GM18873 (cell line): ENCODE results near the gene CUTC.

Source experiments
- ATAC-seq: cut with Tn5 transposase; IDR thresholded peaks from one replicate; pipeline ENCODE4 v1.9.1; 2021; ENCODE audit warnings: mild to moderate bottlenecking, moderate library complexity, moderate number of reproducible peaks; ENCODE audit not compliant: unreplicated experiment, low FRiP score

Gene CUTC

DNA sequence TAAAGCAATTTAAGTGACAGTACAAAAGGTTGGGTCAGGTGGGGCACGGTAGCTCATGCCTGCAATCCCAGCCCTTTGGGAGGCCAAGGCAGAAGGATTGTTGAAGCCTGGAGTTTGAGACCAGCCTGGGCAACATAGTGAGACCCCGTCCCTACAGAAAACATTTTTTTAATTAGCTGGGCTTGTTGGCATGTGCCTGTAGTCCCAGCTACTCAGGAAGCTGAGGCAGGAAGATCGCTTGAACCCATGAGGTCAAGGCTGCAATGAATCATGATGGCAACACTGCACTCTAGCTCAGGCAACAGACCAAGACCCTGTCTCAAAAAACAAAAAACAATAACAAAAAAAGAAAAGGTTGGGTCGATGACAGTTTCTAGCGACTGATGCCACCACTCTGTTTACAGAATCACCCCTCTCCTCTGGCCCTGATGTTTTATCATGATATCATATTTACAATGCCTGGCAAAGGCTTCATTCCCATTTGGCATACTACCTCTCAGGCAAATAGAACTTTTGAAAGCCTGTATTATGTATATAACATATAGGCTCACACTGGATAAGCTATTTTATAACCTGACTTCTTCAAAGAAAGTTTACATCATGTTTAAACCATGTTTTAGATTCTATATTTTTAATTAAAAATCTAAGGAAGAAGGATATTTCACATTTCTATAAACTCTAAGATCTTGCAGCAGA lies 49.8 kb downstream of the CUTC start:
- no peak for ATAC-seq

DNA sequence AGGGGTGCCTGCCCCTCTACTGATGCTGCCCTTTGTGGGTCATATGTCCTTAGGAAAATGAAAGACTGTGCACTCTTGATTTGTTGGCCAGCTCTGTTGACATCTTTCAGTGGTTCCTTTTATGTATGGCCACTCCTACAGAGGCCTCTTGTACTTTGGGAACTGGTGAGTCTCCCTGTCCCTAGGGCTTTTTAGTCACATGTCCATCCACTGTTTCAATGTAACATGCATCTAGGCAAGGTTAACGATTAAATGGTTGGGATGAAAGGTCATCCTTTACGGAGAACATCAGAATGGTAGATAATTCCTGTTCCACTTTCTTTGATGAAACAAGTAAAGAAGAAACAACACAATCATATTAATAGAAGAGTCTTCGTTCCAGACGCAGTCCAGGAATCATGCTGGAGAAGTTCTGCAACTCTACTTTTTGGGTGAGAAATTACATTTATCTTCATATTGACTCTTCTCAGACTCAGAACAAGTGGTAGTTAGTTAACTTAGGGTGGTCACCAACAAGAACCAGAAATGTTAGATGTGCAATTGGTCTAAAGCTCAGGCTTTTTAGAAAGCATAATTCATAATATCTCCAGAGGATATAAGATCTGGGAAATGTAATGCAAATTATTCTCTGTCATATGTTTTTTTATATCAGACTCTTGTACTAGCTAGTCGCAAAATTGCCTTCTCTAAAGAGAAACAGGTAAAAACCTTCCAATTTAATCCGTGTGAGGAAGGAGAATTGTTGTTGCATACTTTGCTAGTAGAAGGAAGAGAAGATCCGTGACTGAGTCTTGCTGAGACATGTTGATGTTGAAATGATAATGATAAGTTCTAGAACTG lies 50.6 kb downstream of the CUTC start, which contains the start of gene ABCC2:
Gene ABCC2 (plus strand): TSS at position 194 of the 840 bp plus-strand sequence. CDS start 205 bp downstream, at position 399.
- ATAC-seq: no peak

DNA sequence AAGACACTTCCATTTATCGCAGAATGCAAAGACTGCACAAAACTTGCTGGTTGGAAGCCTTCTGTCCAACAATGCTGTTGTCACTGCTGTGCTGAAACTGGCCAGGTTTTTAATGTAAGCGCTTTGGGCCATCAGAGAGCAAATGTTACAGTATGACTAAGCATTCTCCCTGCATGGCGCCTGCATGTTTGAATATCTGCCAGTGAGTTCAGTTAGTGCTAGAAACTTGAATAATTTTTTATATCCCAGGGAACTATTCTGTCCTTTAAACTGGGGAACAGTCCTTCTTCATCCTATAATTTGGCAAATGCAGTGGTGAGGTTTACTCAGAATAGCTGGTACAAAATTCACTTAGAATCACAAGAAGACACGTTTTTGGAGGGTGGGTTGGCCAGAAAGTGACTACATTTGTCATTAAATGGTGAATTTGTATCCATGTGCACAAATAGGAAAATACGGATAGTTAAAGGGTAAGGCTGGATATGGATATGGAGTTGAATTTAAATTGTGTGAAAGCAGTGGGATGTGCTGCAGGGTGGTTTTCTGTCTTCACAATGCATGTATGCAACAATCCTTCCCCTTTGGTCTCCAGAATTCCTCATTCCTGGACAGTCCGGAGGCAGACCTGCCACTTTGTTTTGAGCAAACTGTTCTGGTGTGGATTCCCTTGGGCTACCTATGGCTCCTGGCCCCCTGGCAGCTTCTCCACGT lies 52.1 kb downstream of the CUTC start:
- no peak for ATAC-seq

DNA sequence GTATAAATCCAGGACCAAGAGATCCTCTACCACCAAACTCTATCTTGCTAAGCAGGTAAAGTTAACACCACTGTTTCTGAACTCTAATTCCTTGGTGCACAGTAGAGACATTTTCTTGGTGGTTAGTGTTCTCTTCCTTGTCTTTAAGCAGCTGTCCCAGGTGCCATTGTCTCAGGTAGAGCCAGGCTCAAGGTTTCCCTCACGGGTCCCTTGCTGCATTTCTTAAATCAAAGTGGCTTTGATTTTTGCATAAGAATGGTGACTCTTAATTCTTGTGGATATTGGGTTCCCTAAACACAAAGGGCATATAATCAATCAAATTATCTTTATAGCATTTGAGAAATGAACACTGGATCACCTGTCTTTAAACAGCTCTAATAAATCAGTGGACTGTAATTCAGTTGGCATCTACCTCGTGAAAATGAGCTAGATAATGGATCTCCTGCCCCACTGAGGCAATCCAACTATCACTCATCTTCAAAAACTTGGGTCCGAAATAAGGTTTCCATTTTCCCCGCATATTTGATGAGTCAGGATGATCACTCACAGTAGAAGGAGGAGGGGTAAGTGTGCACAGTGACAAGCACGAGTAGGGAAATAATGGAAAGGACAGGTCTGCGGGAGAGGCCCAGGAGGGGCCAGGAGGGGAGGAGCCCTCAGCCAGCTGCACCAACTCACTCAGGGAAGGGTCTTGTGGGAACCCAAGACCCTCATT lies 52.9 kb downstream of the CUTC start:
- no peak for ATAC-seq

DNA sequence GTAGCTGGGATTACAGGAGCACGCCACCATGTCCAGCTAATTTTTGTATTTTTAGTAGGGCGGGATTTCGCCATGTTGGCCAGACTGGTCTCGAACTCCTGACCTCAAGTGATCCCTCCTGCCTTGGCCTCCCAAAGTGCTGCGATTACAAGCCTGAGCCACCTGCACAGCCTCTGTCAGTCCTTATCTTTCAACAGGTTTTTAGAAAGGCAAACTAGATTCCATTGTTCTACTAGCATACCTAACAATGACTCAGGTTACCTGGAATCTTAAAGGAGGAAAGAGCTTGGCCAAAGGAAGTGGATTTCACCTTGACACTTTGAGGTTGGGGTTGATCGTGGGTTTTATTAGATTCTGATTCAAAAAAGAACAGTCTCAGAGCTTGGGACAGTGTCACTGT lies 53.6 kb downstream of the CUTC start:
- no peak for ATAC-seq

DNA sequence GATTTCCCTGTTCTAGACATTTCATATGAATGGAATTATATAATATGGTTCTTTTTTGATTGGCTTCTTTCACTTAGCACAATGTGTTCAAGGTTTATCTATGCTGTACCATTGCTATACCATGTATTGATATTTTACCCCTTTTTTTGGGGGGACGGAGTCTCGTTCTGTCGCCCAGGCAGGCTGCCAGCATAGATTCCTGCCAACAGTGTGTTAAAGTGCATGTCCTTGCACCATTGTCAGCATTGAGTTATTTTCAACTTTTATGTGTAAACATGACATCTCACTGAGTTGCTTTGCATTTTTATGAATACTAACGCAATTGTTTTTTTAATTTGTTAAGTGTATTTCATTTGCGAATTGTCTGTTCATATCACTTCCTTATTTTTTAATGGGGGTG lies 55.3 kb downstream of the CUTC start:
- ATAC-seq: no peak

DNA sequence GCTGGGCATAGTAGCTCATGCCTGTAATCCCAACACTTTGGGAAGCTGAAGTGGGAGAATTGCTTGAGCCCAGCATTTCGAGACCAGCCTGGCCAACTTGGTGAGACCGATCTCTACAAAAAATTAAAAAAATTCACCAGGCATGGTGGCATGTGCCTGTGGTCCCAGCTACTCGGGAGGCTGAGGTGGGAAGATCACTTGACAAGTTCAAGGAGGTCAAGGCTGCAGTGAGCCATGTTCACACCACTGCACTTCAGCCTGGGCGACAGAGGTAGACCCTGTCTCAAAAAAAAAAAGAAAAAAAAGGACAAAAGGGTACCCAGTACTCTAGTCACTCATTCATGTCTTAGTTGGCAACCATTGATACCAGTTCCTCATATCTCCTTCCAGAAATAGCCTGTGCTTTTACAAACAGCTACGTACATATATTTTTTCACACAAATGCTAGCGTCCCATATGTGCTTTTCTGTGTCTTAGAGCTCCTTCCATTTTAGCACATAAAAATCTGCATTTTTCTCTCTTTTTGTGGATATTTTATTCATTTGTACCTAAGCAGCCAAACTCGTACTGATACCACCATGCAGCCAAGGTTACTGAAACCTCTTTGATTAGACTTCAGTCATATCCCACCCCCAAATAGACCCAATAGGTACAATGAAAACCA lies 55.9 kb downstream of the CUTC start:
- ATAC-seq: no peak

DNA sequence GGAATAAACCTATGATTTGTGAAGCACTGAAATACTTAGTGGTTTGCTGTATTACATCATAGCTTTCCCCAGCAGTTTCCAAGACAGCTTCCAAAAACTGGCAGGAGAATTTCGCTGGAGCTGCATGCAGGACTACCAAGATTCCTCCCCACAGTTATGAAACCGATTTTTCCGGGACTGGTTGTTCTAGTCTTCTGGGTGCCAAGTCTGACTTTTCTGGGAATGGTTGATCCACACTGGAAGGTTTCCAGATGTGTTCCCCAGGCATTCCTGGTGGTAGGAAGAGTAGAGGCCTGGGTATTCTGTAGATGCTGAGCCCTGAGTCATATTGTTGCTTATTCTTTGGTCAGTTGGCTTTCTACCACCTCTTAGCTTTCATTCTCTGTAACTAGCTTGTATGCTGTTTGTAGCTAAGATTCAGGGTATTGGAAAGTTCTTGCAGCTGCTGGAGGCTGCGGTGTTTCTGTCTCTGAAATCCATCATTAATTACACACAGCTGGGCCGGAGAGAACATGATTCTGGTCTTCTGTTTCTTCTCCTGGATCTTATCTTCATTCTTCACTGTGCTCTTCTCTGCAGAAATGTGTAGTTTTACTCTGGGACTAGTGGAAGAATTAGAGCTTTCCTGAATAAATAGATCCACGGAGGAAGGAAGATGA lies 56.7 kb downstream of the CUTC start:
- ATAC-seq: no peak

DNA sequence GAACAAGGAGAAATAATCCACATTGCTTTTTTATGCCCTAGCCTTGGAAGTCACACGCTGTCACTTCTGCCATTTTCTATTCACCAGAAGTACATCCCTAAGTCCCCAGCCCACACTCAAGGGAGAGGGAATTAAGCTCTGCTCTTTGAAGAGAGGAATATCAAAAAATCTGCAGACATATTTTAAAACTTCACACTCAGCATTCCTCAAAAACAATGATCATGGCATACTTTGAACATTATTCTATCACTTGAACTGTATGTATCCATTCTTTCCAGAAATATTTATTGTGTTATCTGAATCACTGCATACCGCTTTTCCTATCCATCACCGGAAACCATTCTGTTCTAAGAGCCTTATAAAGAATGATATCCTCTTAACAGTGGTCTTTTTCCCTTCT lies 59.8 kb downstream of the CUTC start:
- ATAC-seq: no peak

DNA sequence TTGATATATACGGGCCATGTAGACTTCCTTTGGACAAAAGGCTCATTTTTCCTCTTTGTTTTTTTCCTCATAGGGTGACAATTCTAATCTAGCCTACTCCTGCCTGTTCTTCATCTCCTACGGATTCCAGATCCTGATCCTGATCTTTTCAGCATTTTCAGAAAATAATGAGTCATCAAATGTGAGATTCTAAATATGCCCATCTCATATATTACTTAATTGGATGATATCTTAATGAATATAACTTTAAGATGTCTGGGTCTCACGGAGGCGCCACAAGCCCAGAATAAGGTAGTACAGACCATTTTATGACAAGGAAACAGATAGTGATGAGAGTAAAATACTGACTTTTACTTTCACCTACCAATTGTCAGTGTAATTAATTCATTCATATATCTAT lies 61.8 kb downstream of the CUTC start:
- no peak for ATAC-seq

DNA sequence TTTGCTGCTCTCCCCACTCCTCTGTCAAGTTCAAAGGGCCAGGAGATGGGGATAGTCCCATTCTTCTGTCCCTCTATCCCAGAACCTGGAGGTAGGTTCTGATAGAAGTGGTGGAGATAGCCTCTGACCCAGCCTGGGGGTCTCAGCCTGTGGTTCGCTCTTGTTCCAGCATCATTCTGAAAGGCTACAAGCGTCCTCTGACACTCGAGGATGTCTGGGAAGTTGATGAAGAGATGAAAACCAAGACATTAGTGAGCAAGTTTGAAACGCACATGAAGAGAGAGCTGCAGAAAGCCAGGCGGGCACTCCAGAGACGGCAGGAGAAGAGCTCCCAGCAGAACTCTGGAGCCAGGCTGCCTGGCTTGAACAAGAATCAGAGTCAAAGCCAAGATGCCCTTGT lies 64.9 kb downstream of the CUTC start:
- no peak for ATAC-seq

DNA sequence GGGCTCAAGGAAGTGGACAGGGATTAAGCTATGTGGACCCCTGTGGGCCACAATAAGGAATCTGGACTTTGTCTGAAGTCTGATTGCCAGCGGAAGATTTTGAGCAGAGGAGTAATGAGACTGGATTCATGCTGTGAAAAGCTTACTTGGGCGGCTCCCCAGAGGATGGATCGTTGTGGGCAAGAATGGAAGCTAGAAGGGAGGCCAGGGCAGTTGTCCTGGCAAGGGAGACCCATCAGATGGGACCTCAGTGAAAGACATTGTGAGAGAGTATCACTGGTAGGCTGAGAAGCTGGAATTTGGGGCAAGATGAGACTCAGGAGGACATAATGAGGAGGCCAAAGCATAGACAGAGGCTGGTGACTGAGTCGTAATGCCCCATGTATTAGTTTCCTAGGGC lies 66.0 kb downstream of the CUTC start:
- no peak for ATAC-seq

DNA sequence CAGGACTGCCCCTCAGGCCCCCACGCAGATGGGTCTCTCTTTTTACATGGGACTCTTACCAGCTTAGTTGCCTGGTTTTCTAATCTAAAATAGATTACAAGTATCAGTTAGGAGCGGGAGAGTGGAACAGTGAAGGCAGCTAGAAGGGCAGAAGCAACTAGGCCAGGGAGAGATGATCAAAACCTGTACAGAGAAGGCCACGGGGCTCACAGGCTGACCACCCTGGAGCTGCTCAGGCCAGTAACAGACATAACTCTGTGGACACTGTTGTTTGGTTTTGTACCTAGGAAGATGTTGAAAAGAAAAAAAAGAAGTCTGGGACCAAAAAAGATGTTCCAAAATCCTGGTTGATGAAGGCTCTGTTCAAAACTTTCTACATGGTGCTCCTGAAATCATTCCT lies 66.9 kb downstream of the CUTC start:
- no peak for ATAC-seq

DNA sequence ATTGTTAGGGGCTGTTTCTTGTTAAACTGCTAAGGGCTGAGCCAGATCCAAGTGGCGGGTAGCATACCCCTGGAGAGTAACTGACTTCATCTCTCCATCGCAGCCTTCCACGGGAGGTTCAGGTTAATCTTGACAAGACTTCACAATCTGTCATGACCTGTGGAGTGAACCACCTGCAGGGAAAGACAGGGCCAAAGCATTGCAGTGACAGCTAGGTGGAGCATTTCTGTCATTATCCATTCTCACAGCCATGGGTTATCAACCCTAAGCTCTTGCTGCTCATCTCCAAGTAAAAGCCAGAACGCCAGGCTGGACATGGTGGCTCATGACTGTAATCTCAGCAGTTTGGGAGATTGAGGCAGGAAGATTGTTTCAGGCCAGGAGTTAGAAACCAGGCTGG lies 67.6 kb downstream of the CUTC start:
- ATAC-seq: no peak

DNA sequence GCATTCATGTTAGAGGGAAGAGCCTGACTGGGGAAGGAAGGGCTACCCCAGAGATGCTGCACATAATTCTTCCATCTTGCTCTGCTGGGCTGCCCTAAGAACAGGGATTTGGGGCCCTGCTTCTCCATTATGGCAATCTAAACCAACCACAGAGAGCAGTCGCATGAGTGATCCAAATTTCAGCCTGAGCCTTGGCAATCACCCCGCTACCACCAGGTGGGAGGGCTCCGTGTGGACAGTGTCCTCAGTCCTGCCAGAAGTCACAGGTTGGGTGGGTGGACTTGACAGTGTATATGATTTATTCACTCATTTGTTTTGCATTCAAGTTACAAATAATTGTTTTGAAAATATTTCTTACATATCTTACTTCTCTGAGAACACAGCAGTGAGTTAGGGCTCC lies 72.4 kb downstream of the CUTC start:
- no peak for ATAC-seq

DNA sequence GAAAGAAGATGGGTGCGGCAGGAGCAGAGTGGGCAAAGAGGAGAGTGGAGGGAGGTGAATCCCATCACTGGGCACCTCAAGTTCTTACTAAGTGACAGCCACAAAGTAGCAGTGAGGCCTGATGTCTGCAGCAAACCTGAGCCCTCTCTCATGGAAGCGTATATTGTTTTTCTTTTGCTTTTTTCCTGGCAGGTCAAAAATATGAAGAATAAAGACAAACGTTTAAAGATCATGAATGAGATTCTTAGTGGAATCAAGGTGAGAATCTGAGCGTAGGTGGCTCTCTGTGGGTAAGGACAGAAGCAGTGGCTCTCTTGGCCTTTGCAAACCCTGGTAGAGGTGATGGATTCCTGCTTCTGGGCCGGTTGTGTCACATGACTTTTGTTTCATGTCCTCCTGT lies 73.2 kb downstream of the CUTC start:
- ATAC-seq: no peak
